ENCODE measurements around the gene LRRC14B. TPM values are rescaled to one million over a fixed set of nuclear protein-coding genes. Genes with fewer than 3 reads are reported as not detected.

LRRC14B gene
- total RNA-seq, 1 donor from 2014 or later, result not detected

DNA sequence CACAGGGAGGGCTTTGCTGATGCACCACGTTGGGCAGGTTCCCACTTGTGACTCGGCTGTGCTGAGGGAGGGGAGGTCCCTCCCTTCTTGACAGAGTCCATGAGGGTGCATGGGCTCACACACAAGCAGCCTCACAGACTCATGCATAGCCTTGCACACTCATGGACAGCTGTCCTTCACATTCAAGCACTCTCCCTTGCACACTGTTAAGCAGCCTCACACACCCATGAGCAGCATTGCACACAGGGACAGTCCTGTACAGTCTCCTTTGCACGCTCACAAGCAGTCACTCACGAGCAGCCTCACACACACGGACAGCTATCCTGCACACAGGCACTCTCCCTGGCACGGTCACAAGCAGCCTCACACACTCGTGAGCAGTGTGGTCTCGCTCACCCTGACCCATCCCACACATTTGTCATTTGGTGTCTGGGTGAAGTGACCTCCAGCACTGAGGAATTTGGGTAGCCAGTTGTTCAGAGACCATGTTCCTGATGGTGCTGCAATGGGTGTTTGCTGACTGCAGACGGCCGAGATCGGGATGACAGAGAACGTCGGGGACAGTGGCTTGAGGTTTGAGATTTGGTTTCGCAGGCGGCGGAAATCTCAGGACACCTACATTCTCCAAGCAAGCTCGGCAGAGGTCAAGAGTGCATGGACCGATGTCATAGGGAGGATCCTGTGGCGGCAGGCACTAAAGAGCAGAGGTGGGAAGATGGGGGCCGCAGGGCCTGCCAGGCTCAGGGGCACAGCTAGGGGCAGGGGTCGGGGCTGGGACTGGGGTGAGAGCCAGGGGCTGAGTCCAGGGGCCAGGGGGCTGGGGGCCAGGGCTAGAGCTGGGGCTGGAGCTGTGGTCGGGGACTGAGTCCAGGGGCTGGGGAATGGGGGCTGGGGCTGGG is 17.7 kb upstream of the LRRC14B start:
- DNase-seq (ENCODE audit: low spot score), result no peak

DNA sequence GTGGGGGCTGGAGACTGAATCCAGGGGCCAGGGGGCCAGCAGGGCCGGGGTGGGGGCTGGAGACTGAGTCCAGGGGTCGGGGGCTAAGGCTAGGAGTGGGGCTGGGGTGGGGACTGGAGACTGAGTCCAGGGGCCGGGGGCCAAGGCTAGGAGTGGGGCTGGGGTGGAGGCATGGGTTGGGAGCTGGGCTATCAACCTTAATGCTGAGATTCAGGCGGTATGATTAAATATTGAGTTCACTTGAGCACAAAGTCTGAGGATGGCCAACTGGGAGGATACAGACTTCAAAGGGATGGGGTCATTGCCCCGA is 17.0 kb upstream of the LRRC14B start:
- no peak for DNase-seq (ENCODE audit: low spot score)

DNA sequence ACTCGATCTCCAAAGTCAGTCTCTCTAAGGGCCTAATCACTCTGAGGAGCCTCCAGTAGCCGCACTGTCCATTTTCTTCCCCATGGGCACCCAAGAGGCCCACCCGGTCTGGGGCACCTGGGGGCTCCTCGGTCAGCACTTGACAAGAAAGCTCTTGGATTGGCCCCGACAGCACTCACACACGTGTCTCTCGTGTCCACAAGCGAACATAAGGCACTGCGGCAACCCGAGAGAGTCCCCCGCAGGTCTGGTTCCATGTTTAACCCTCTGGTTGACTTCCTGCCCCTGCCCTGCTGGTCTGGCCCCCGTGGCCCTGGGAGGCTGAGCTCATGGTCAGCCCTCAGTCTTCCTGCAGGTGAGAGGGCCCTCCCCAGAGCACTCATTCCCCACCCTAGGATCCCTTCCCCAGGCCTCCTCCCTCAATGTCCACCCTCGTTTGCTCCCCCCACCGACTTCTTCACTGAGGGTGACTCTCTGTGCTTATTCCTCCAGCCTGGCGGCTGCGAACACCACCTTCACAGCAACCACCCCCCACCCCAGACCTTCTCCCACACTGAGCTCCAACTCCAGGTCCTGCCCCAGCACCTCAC is 16.3 kb upstream of the LRRC14B start:
- no peak for DNase-seq (ENCODE audit: low spot score)

DNA sequence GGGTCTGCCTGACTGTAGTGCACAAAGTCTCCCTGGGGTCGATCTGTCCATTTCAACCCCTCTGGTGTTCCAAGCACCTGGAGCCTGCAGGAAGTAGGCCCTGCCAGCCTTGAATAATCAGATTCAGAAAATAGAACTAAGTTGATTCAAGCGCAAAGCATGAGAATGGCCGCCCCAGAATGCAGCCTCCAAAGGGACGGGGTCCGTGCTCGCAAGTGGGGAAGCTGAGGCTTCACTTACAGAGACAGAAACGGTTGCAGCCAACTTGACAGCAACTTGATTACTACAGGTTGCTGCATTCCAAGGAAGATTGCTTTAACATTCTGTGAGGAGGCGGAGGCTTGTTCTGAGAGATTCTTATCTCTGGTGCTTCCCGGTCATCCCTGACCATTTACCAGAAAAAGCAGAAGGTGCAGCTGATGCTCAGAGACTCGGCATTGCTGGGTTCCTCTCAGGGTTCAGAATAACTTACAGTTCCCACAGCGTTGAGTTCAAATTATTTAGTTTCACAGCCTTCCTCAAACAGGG is 14.9 kb upstream of the LRRC14B start:
- DNase-seq (ENCODE audit: low spot score), result no peak

DNA sequence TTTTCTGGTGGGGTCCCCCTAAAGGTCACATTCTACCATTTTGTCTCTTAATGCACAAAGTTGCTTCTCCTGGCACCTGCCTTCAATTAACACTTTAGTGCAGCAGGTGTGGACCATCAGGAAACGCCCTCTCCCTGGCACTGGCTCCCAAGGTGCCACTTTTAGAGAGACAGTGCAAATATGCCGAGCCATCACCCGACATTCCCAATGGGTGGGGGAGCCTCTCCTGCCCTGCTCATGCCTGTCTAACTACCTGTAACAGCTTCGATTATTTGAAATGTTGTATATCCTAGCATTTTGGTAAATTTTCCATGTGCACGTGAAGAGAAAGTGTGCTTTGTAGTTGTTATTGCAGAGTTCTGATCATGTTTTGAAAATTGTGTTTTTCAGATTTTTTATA is 13.2 kb upstream of the LRRC14B start:
- DNase-seq (ENCODE audit: low spot score), result no peak

DNA sequence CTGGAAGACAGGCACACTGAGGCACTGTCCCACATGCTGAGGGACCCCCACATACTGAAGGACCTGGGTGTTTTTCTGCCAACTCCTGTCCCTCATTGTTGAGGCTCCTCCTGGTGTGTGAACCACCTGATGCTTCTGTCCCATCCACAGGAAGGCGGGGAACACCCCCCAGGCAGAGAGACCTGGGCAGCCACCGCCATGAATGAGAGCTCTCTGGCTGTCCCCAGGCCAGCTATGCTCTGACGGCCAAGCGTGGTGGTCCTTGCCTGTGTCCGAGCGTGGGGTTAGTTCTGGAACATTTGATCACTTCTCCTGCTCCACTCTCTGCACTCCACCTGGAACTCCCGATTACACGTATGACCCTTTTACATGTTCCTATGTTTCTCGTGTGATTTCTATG is 11.9 kb upstream of the LRRC14B start:
- no peak for DNase-seq (ENCODE audit: low spot score)

DNA sequence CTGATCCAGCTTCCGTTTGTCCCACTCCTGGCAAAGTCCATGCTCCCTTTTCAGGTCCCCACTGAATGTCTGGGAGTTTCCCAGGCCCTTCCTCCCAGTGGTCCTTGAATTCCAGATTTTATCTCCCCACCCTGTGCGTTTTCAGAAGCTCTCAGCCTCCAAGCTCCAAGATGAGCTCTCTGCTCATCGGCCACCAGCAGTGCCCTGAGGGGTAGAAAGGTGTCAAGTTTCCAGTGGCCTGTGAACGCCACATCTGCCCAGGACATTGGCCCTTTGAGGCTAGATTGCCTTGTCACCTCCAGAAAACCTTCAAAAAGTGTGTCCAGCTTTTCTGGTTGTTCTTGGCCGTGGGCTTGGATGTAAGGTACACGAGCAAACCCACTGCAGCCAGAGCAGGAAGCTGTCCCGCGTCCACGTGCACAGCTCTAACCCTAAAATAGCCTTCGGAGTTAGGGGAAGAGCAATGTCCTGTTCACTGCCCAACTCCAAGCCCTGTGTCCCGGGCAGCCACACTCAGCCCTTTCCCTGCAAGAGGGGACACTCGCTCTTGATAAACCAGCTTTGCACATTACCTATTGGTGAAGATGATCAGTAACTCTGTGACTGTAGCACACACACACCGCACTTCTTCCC is 10.9 kb upstream of the LRRC14B start:
- DNase-seq (ENCODE audit: low spot score), result no peak

DNA sequence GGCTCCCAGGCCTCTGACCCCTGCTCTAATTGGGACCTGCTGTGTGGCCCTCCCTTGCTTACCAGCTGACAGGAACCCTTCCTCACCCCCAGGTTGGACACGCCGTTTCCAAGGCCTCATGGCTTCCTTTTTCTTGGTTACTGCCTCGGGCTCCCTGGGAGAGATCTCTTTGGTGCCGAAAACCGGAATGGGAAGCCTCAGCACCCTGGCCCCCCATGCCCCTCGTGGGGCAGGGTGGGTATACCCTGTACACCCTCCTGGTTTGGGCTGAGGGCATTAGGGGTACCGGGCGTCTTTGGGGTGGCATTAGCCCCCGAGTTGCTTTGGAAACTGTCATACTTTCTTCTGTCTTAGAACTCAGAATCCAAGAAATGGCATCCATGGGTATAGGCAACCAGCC is 10.1 kb upstream of the LRRC14B start:
- no peak for DNase-seq (ENCODE audit: low spot score)

DNA sequence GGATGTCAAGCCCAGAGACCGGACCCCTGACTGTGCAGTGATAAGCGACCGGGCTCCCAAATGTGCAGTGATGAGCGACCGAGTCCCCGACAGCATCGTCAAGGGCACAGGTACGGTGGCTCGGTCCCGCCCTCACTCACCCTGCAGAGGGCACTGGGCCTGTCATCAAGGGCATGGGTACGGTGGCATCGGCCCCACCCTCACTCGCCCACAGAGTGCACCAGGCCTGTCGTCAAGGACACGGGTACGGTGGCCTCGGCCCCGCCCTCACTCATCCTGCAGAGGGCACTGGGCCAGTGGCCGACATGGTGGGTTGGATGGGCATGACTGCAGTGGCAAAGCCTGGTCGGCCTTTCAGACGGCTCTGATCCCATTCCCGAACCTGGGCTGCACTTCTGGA is 9.7 kb upstream of the LRRC14B start:
- DNase-seq (ENCODE audit: low spot score), result no peak

DNA sequence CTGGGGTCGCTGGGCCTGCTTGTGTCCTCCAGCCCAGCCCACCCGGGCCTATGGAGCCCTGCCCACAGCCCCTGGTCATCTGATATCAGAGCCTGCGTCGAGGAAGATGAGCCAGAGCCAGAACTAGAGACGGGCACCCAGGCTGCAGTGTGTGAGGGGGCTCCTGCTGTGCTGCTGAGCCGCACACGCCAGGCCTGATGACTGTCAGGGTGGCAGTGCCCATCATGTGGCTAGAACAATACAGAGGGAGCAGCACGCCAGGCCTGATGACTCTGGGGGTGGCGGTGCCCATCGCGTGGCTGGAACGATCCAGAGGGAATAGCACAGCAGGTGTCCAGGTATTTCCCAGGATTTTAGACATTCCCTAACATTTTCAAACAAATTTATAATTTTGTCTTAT is 9.2 kb upstream of the LRRC14B start:
- DNase-seq (ENCODE audit: low spot score), result no peak

DNA sequence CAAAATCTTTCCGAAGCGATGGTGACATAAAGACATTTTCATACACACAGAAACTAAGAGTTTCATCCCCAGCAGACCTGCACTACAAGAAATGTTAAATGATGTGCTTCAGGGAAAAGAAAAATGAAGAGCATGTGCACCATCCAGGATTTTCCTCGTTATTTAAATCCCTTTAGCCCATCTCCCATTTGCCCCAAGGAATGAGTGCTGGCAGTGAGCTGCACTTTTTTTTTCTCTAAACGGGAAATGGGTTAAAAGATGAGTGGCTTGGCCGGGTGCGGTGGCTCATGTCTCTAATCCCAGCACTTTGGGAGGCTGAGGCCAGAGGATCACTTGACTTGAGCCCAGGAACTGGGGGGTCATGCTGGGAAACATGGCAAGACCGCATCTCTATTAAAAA is 6.8 kb upstream of the LRRC14B start:
- DNase-seq (ENCODE audit: low spot score), result no peak

DNA sequence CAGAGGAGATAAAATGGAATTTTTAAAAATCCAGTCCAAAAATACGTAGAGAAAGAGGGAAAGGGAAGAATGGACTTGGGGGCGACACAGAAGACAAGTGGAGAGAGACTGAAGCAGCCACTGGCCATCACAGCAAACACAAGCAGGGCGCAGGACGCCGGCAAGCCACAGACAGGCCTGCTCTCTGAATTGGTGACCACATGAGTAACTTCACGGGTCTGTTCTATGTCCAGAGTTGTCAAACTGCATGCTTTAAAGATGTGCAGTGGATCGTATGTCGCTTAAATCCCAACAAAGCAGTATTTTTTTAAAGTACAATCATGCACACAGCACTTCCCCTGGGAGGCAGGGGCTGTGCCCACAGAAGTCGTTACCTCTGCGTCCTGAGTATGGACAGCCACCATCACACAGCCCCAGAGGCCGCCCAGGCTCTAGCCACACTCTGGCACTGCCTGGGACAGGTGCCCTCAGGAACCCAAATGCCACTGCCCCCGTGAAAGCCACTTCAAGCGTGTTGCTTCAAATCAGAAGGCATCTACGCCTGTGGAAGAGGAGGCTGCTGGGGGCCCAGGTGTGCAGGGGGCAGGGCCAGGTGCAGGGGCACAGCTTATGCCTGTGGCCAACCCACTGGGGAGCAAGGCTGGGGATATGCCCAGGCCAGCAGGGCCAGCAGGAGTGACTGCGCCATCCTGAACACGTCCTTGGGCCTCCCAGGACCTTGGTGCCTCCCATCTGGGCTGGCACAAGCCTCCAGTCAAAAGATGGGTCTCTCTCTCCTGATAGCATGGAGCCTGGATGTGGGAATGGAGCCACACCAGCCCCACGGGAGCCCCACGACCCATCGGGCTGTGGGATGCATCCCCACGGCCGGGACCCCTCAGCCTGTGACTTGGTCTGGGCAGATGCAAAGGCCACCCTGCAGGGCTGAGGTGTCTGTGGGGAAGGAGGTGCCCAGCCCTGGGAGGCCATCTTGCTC is 5.9 kb upstream of the LRRC14B start:
- no peak for DNase-seq (ENCODE audit: low spot score)

DNA sequence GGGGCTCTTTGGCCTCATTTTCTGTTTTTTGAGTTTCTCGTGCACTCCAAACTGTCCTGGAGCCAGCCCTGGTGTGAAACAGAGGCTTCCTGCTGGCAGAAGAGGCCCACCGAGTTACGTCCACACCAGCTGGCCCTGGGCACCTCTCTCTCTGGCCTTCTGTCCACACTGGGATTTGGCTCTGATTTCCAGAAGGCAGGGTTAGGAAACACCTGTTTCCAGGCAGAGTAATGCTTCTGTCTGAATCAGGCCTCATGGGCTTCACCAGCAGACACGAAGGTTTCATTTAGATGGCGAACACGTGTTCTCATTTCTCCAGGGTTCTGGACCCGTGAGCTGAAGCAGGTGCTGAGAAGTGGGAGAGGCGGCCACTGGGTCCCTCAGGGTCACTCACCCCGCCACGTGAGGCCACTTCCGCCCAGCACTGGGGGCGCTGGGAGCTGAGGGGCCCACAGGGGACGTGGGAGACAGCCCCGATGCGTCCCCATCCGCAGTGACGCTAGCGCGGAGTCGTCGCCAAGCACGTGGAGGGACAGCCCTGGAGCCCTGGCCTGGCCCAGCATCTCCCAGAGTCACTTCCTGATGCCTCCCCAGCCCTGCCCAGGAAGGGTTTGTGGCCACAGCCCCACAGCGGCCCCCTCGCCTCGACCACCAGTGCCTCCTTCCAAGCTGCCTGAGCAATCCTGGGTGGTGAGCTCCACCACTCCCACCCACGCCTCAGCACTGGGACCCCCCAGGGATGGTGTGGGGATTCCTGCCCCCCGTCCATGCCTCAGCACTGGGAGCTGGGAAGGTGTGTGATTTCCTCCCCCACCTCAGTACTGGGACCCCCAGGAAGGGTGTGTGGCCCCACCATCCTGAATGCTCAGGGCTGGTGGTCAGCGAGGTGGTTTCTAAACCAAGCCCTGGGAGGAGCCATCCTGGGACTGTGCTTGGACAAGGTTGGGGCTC is 4.9 kb upstream of the LRRC14B start:
- no peak for DNase-seq (ENCODE audit: low spot score)

DNA sequence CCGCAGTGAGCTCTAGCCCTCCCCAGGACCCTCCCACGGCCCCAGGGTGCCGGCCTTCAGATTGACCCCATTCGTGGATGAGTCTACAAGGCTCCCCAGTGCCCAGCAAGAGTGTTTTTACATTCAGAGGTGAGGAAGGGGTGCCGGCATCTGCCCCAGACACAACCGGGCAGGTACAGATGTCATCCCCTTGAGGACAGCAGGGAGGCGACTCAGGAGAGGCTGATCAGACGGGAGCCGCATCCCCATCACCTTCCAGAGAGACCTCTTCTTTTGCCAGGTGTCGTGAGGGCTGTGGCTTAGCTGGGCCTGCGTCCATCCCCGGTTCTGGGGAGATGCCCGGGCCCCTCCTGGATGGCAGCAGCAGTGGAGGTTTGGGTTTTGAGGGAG is 4.3 kb upstream of the LRRC14B start:
- no peak for DNase-seq (ENCODE audit: low spot score)

DNA sequence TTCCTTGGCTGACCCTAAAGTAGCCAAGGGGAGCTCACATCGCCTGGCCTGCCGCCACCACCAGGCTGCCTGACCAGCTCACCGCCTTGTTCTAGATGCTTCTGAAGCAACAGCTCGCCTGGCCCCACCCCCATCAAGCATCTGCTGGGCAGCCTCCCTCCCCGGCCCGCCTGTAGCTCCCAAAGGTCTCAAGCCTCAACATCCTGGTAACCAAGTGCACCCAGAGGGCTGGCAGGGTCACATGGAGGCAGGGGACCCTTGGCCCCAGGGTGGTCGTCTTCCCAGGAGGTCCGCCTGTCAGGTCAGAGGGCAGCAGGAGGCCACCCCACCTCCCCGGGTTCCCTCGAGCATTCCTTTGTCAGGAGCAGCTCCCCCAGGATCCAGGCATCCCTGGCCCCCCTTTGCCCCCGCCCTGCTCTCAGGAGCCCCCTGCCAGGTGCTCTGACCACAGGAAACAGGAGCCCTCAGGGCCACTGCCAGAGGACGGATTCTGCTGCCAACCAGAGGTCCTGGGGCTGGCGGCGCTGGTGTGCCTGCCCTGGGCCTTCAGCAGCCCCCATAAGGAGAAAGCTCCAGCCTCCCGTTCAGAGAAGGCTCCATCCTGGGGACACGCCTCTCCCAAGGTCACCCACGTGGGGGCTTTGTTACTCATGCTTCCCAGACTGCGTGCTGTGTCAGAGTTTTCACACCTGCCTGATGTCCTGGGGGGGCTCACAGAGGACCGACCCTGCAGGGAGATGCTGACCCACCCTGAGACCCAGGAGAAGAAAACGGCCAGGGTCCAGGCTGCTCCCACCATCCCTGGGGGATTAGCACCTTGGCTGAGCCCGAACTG is 3.5 kb upstream of the LRRC14B start:
- no peak for DNase-seq (ENCODE audit: low spot score)

DNA sequence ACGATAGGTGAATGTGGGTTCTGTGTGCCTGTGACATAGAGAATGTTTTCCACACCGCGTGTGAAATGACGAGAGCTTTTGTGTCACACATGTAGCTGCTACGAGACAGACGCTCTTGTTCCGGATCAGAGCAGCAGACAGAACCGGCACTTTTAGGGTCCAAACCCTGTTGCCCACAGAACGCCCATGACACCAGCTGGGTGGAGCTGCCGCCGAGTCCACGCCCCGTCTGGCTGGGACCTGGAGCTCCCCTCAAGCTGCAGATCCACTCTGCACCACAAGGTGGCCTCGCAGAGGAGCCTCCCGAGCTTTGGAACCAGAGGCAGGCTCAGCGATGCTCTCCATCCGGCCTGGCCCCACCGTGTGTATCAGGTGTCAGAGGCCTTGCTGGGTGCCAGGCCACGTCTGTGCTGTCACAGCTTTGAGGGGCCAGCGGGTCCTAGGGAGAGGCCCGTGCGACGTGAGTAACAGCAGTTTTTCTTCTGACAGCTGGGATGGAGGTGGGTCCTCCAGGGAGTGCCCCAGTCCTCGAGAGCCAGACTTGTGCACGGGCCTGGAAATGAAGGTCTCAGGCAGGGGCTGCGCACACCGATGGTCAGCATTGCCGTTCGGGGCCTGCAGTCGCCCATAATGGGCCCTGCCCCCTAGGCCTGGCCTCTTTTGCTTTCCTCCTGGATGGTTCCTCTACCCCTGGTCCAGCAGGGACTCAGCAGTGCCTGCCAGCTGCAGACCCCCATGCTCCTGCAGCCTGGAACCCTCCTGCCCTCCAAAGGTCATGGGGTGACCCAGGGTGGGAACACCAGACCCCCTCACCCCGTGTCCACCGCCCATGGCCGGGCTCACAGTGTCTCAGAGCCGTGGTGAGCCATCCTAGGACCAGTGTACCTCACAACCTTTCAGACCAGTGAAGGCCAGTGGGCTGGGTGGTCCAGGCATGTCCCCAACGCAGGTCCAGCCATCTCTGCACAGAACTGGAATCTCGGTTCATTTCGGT is 2.5 kb upstream of the LRRC14B start:
- peak; percentile 94 for DNase-seq (ENCODE audit: low spot score)

DNA sequence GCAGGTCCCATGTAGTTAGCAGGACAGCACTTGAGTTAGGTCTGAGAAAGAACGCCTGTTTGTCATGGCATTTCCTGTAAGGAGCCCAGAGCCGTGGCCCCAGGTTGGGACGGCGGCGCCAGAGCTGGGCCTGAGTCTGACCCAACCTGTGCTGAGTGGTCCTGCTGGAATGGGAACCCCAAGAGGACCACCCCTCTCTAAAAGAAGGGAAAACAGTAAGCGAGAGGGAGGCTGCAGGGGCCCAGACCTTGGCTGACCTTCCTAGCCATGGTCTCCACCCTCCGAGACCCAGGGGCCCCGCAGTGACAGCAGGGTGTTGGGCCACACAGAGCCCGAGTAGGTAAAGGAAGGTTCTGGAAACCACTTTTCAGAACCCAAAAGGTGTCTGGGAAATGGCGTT is 1.8 kb upstream of the LRRC14B start:
- no peak for DNase-seq (ENCODE audit: low spot score)

DNA sequence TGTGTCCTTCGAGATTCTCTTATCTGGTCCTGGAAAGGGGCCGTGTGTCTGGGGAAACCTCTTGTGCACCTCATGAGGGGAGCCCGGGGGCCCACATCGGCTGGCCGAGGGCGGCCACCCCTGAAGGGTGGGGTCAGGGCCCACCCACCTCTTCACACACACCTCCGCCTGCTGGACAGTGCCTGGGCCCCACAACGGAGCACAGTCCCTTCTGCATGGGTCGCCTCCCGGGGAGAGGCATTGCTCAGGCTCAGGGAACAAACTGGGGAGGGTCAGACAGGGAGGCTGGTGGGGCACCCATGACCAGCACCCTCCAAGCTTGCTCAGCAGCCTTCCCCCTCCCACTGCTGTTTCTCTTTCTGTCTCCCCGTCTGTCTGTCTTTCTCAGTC is 1.3 kb upstream of the LRRC14B start:
- no peak for DNase-seq (ENCODE audit: low spot score)

Measured in mesenteric fat pad (tissue), 1 donor.